ENCODE data around the gene IL1RL1. TPM values are rescaled to one million over a fixed set of nuclear protein-coding genes. Genes with fewer than 3 reads are reported as not detected.

IL1RL1 gene
- polyA plus RNA-seq, 1 donor from 2014 or later: not detected

GRCh38 chr2:102392942-102393341 is 81.6 kb downstream of the IL1RL1 start (continued):
- TF ChIP-seq POLR2AphosphoS5 (IDR thresholded peaks at IDR 0.05): no peak

- Histone ChIP-seq H3K27me3 (ENCODE audit: insufficient read depth, low read depth, low read length) (no peaks in the 10 kb centered on the region), H3K9ac (ENCODE audit: low read length) (no peak overlapping the region), H4K20me1 (ENCODE audit: insufficient read depth) (no peaks in the 10 kb centered on the region), H3K27ac (ENCODE audit: low read length) (no peak overlapping the region), H3K4me3 (ENCODE audit: low read length) (no peak overlapping the region), H3F3A (ENCODE audit: insufficient read depth, low read length, poor library complexity, severe bottlenecking) (no peaks in the 10 kb centered on the region), H2AFZ (ENCODE audit: low read depth, low read length) (no peak overlapping the region), H3K9me3 (ENCODE audit: low read length) (no peaks in the 10 kb centered on the region), H3K9me2 (ENCODE audit: insufficient read depth, low read length) (no peaks in the 10 kb centered on the region), H3K79me2 (replicated peaks; ENCODE audit: insufficient read depth, low read length) (no peaks in the 10 kb centered on the region), H3K4me2 (ENCODE audit: low read length) (no peak overlapping the region), H3K36me3 (ENCODE audit: insufficient read depth, low read length) (no peaks in the 10 kb centered on the region)
- no peak for TF ChIP-seq SMC3 (conservative IDR thresholded peaks at IDR 0.05; ENCODE audit: poor library complexity)
Observed at GRCh38 chr2:102396012-102396411, 84.6 kb downstream of the IL1RL1 start.

GRCh38 chr2:102397209-102397608 is 85.8 kb downstream of the IL1RL1 start:
- no peaks in the 10 kb centered on the region for H3K9me3 ChIP-seq (ENCODE audit: low read length)
- H3K79me2 ChIP-seq (replicated peaks; ENCODE audit: insufficient read depth, low read length): no peaks in the 10 kb centered on the region
- H3K9me2 ChIP-seq (ENCODE audit: insufficient read depth, low read length): no peaks in the 10 kb centered on the region
- H3K4me2 ChIP-seq (ENCODE audit: low read length): no peak overlapping the region
- H3K36me3 ChIP-seq (ENCODE audit: insufficient read depth, low read length): no peaks in the 10 kb centered on the region
- no peak overlapping the region for H3K4me3 ChIP-seq (ENCODE audit: low read length)
- no peaks in the 10 kb centered on the region for H3F3A ChIP-seq (ENCODE audit: insufficient read depth, low read length, poor library complexity, severe bottlenecking)
- H4K20me1 ChIP-seq (ENCODE audit: insufficient read depth): no peaks in the 10 kb centered on the region
- H3K27me3 ChIP-seq (ENCODE audit: insufficient read depth, low read depth, low read length): no peaks in the 10 kb centered on the region
- H2AFZ ChIP-seq (ENCODE audit: low read depth, low read length): no peak overlapping the region
- no peak overlapping the region for H3K9ac ChIP-seq (ENCODE audit: low read length)
- no peak overlapping the region for H3K27ac ChIP-seq (ENCODE audit: low read length)
- TF ChIP-seq TAF1 (IDR thresholded peaks at IDR 0.05; ENCODE audit: low read depth): no peak
- no peak for TF ChIP-seq EP300 (conservative IDR thresholded peaks at IDR 0.05; ENCODE audit: poor library complexity, severe bottlenecking)
- TF ChIP-seq REST (IDR thresholded peaks at IDR 0.05; ENCODE audit: borderline replicate concordance): no peak
- TF ChIP-seq MXI1 (conservative IDR thresholded peaks at IDR 0.05; ENCODE audit: poor library complexity, severe bottlenecking): no peak
- TF ChIP-seq CTCF (IDR thresholded peaks at IDR 0.05; ENCODE audit: poor library complexity, severe bottlenecking): no peak
- no peak for TF ChIP-seq EZH2 (IDR thresholded peaks at IDR 0.05; ENCODE audit: borderline replicate concordance, insufficient read depth, low read length, poor library complexity, severe bottlenecking)
- TF ChIP-seq POLR2AphosphoS5 (IDR thresholded peaks at IDR 0.05): no peak
- TF ChIP-seq SMC3 (conservative IDR thresholded peaks at IDR 0.05; ENCODE audit: poor library complexity): no peak
- TF ChIP-seq RAD21 (conservative IDR thresholded peaks at IDR 0.05): no peak
